Urothelium cell line (cell line): Measurements from ENCODE around the gene NPY4R2.
"Not testable (repeated sequence)": the region's sequence is repeated elsewhere in the genome, so short reads cannot be mapped to it uniquely, and the experiment has no call there.

ENCODE experiments used
- DNase-seq: peaks from one replicate; pipeline ENCODE4 v3.0.0; 2011; ENCODE audit warnings: low spot score, mixed read lengths
- FAIRE-seq: peaks from 2 replicates; lab custom pipeline; 2011; peaks lifted over from hg19 to GRCh38; lab: Jason Lieb, UNC

Gene NPY4R2

DNA sequence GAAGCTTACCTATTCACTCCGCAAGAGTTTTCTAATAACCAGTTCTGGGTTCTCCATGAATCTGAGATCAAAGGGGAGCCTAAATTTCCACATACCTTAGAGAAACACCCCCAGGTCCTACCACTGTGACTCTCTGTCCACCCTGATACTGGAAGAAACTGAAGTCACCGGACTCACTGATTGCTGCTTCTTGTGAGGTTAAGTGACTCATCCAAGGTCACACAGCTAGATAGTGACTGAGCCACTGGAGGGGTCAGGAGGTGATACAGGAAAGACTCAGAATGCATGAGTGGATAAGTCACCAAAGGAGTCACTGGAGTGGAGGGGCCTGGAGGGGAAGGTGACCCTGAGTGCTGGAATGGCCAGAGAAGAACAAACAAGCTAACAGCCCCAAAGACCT lies 9.8 kb downstream of the NPY4R2 start:
- DNase-seq, FAIRE-seq: not testable (repeated sequence)

- not testable (repeated sequence) for FAIRE-seq, DNase-seq
Measured at GRCh38 chr10:47932824-47933223, 14.4 kb downstream of the NPY4R2 start.

GRCh38 chr10:47933462-47933861 lies 15.0 kb downstream of the NPY4R2 start:
- DNase-seq, FAIRE-seq: not testable (repeated sequence)

DNA sequence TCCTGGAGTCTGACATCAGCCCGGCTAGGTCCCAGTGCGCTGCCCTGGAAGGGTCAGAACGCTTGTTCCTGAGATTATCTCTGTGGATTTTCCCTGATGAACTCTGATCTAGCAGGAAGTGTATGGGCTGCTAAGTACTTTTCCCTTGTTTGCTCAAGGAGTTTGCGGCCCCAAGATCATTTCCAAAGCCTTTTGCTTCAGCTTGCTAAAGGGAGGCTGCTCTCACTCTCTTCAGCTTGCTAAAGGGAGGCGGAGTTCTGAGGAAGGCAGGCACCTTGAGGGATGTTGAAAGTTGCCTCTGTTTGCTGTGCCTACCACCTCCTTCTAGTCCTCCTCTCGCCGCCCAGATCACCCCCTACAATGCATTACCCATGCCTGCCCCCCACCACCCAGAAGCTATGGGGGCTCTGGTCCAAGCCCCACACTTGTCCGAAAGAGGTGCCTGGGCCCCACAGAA lies 18.3 kb downstream of the NPY4R2 start:
- FAIRE-seq, DNase-seq: not testable (repeated sequence)

GRCh38 chr10:47937634-47938033 lies 19.2 kb downstream of the NPY4R2 start:
- not testable (repeated sequence) for DNase-seq, FAIRE-seq

- not testable (repeated sequence) for DNase-seq
Measured at GRCh38 chr10:47940821-47941220, 22.4 kb downstream of the NPY4R2 start.

GRCh38 chr10:47941379-47941778 lies 22.9 kb downstream of the NPY4R2 start:
- not testable (repeated sequence) for DNase-seq, FAIRE-seq

More at GRCh38 chr10:47940821-47941220, 22.4 kb downstream of the NPY4R2 start:
- FAIRE-seq, result not testable (repeated sequence)

DNA sequence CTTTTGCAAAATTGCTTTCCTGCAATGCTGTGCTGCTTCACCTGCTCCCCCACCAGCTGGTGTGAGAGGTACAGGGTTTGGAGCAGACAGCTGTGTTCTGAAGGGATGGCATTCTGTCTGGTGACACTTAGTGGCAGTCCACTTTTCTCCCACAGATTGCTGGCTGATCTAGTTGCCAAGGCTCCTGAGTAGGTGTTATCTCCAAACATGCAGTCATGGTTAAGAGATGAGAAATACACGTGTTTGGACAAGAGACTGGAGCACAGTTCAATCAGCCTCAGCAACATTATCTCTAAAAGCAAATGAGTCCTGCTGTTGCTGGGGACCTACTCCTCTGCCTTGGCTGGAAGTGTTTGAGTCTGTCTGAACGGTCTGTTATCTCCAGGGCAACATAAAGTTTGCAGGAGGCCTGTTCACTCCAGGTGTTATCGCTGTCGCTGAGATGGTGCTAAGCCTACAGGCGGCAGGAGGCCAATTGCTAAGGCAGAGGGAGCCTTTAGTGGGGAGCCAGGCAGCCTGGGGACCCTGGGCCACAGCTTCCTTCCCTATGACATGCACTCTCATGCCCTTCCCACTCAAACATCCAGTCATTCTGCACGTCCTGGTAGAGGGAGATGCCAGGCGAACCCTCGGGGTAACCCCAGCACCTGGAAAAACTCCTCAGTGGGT lies 24.0 kb downstream of the NPY4R2 start:
- DNase-seq, FAIRE-seq: not testable (repeated sequence)

GRCh38 chr10:47943328-47943727 lies 24.9 kb downstream of the NPY4R2 start:
- FAIRE-seq, DNase-seq: not testable (repeated sequence)

DNA sequence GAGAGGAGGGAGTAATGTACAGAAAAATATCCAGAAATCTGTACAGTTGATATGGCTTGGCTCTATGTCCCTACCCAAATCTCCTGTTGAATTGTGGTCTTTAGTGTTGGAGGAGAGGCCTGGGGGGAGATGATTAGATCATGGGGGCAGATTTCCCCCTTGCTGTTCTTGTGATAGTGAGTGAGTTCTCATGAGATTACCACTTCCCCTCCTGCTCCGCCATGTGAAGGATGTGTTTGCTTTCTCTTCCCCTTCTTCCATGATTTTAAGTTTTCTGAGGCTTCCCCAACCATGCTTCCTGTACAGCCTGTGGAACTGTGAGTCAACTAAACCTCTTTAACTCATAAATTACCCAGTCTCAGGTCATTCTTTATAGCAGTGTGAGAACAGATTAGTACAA lies 29.0 kb downstream of the NPY4R2 start:
- not testable (repeated sequence) for FAIRE-seq, DNase-seq

- not testable (repeated sequence) for DNase-seq, FAIRE-seq
Measured at GRCh38 chr10:47957158-47957557, 38.7 kb downstream of the NPY4R2 start.

- FAIRE-seq, DNase-seq: not testable (repeated sequence)
Measured at GRCh38 chr10:47959677-47960076, 41.2 kb downstream of the NPY4R2 start.

DNA sequence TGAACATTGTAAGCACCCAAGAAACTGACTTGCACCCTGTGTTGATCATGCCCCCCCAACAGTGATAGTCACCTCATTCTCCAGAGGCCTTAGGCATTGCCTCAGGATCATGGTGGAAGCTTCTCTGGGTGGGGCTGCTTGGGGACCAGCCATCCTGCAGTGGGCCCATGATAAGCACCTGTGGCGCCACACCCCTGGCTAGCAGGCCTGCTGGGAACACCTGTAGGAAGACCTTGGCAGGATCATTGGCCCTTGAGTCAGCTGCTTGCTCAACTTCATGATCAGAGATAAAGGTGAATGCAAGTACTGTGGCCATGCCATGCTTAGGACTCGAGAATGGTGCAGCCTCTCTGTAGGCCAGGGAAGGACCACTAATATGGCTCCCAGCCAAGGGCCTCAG lies 42.2 kb downstream of the NPY4R2 start:
- DNase-seq, FAIRE-seq: not testable (repeated sequence)

DNA sequence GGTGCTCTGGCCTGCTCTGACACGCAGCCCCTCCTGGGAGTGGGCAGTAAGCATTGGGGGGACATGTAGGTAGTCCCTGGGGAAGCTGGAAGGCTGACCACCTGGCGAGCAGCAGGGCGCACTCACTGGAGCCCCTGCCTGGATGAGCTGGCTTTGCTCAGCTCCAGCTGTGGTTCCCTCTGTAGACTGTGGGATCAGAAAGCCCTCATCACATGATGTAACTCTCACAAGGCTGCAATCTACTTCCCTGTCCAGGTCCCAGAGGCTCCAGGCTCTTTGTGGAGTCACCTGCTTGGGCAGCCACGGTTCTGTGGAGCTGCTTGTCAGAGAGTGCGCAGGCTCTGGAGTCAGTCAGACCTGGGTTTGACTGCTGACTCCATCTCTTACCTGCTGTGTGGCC lies 44.3 kb downstream of the NPY4R2 start:
- DNase-seq, FAIRE-seq: not testable (repeated sequence)

- DNase-seq, FAIRE-seq: not testable (repeated sequence)
Measured at GRCh38 chr10:47964280-47965063, 46.0 kb downstream of the NPY4R2 start.

GRCh38 chr10:47968988-47969387 lies 50.5 kb downstream of the NPY4R2 start:
- FAIRE-seq, result not testable (repeated sequence)

GRCh38 chr10:47970047-47970446 lies 51.6 kb downstream of the NPY4R2 start:
- DNase-seq, FAIRE-seq: not testable (repeated sequence)

More at GRCh38 chr10:47968988-47969387, 50.5 kb downstream of the NPY4R2 start:
- DNase-seq, result not testable (repeated sequence)

- FAIRE-seq, result not testable (repeated sequence)
Measured at GRCh38 chr10:47971598-47971997, 53.1 kb downstream of the NPY4R2 start.

GRCh38 chr10:47972077-47972476 lies 53.6 kb downstream of the NPY4R2 start:
- not testable (repeated sequence) for FAIRE-seq, DNase-seq

More at GRCh38 chr10:47971598-47971997, 53.1 kb downstream of the NPY4R2 start:
- DNase-seq, result not testable (repeated sequence)
